ENCODE measurements around the gene SLC15A2. TPM values are rescaled to one million over a fixed set of nuclear protein-coding genes. Genes with fewer than 3 reads are reported as not detected.

SLC15A2 gene
- total RNA-seq, 6 experiments from 2014 or later = 0.09 to 0.35 (median 0.14) TPM; not detected in 1

- DNase-seq = no peak
- Mint-ChIP-seq H3K27me3 (ENCODE audit: insufficient read depth) (peaks cover 2% of the 10 kb centered on the region; the same call in 1 of the 2 replicates), H3K4me3 (no peak overlapping the region), H3K27ac (no peak overlapping the region), H3K9me3 (peaks cover 5% of the 10 kb centered on the region; the same call in 1 of the 2 replicates), H3K36me3 (ENCODE audit: low read depth) (no peaks in the 10 kb centered on the region), H3K4me1 (ENCODE audit: low read depth) (no peaks in the 10 kb centered on the region)
- no peak for TF ChIP-seq CTCF (IDR thresholded peaks at IDR 0.05)
Measured at GRCh38 chr3:121951291-121951919, 57.2 kb downstream of the SLC15A2 start.

- Mint-ChIP-seq H3K4me3 (no peak overlapping the region), H3K36me3 (ENCODE audit: low read depth) (no peaks in the 10 kb centered on the region), H3K27me3 (ENCODE audit: insufficient read depth) (peaks cover 2% of the 10 kb centered on the region; the same call in 1 of the 2 replicates), H3K4me1 (ENCODE audit: low read depth) (no peaks in the 10 kb centered on the region), H3K9me3 (peaks cover 5% of the 10 kb centered on the region; the same call in 1 of the 2 replicates), H3K27ac (no peak overlapping the region)
- no peak for DNase-seq
- TF ChIP-seq CTCF (IDR thresholded peaks at IDR 0.05) = no peak
Measured at GRCh38 chr3:121956363-121956762, 62.2 kb downstream of the SLC15A2 start.

- Mint-ChIP-seq H3K27me3 (ENCODE audit: insufficient read depth) (peaks cover 2% of the 10 kb centered on the region), H3K4me1 (ENCODE audit: low read depth) (no peaks in the 10 kb centered on the region), H3K36me3 (ENCODE audit: low read depth) (no peaks in the 10 kb centered on the region), H3K27ac (no peak overlapping the region), H3K9me3 (no peaks in the 10 kb centered on the region), H3K4me3 (no peak overlapping the region)
- TF ChIP-seq CTCF (IDR thresholded peaks at IDR 0.05) = no peak
- DNase-seq = no peak
Measured at GRCh38 chr3:121957674-121958415, 63.6 kb downstream of the SLC15A2 start.

GRCh38 chr3:121958801-121959200 is 64.6 kb downstream of the SLC15A2 start:
- Mint-ChIP-seq H3K27me3 (ENCODE audit: insufficient read depth) (peaks cover 2% of the 10 kb centered on the region), H3K36me3 (ENCODE audit: low read depth) (no peaks in the 10 kb centered on the region), H3K9me3 (no peaks in the 10 kb centered on the region), H3K27ac (no peak overlapping the region), H3K4me1 (ENCODE audit: low read depth) (no peaks in the 10 kb centered on the region), H3K4me3 (no peak overlapping the region)
- TF ChIP-seq CTCF (IDR thresholded peaks at IDR 0.05) = no peak
- DNase-seq = no peak

- H3K9me3 Mint-ChIP-seq = no peaks in the 10 kb centered on the region
- no peak overlapping the region for H3K27ac Mint-ChIP-seq
- H3K4me3 Mint-ChIP-seq = no peak overlapping the region
- H3K4me1 Mint-ChIP-seq (ENCODE audit: low read depth) = no peaks in the 10 kb centered on the region
- H3K36me3 Mint-ChIP-seq (ENCODE audit: low read depth) = no peaks in the 10 kb centered on the region
- peaks cover 12% of the 10 kb centered on the region for H3K27me3 Mint-ChIP-seq (ENCODE audit: insufficient read depth)
- TF ChIP-seq CTCF (IDR thresholded peaks at IDR 0.05) = no peak
- DNase-seq = no peak
Measured at GRCh38 chr3:121961283-121961682, 67.1 kb downstream of the SLC15A2 start.
